ENCODE measurements around the gene GALR2.

DNA sequence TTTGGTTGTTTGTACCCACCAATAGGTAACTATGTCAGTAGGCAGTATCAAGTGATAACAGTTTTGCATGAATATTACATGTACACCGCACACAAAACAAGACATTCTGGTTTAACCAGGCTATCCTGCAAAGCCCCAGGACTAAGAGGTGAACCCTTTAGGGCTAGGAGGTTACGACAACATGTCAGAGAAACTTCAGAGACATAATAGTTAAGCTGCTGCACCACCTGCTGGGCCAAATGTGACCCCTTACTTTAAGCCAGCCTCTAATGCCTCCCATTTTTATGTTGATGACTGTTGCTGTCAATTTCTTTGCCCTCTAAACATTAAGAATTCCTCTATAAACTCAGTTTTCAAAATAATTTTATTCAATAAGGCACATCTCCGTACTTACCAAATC is 17.7 kb upstream of the GALR2 start:
- TF ChIP-seq, protein P1, sequence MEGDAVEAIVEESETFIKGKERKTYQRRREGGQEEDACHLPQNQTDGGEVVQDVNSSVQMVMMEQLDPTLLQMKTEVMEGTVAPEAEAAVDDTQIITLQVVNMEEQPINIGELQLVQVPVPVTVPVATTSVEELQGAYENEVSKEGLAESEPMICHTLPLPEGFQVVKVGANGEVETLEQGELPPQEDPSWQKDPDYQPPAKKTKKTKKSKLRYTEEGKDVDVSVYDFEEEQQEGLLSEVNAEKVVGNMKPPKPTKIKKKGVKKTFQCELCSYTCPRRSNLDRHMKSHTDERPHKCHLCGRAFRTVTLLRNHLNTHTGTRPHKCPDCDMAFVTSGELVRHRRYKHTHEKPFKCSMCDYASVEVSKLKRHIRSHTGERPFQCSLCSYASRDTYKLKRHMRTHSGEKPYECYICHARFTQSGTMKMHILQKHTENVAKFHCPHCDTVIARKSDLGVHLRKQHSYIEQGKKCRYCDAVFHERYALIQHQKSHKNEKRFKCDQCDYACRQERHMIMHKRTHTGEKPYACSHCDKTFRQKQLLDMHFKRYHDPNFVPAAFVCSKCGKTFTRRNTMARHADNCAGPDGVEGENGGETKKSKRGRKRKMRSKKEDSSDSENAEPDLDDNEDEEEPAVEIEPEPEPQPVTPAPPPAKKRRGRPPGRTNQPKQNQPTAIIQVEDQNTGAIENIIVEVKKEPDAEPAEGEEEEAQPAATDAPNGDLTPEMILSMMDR (conservative IDR thresholded peaks at IDR 0.05) = no peak
- TF ChIP-seq ZFX (IDR thresholded peaks at IDR 0.05) = no peak
